HepG2 (cell line): Measurements from ENCODE around the gene ABCG8. TPM values are rescaled to one million over a fixed set of nuclear protein-coding genes. Genes with fewer than 3 reads are reported as not detected.

Experiments used
- ARID2 ChIP-seq: sonication (generic); formaldehyde crosslinking; IDR thresholded peaks from 2 replicates; pipeline ENCODE4 v1.8.1; 2022; ENCODE audit warnings: mild to moderate bottlenecking, missing genetic modification reagents, borderline replicate concordance
- CC2D1A ChIP-seq: sonication (generic); formaldehyde crosslinking; IDR thresholded peaks from 2 replicates; pipeline ENCODE4 v1.8.1; 2023; ENCODE audit warnings: mild to moderate bottlenecking, missing genetic modification reagents
- CREM ChIP-seq, 2 experiments: sonication (generic) in 1 of 2; formaldehyde crosslinking in 1 of 2; IDR thresholded peaks; 2 replicates each; pipeline versions ENCODE4 v1.4.0 to v1.6.1; 2016 to 2020; ENCODE audit warnings: antibody characterized with exemption in 1 of 2, mild to moderate bottlenecking in 1 of 2, missing genetic modification reagents in 1 of 2
- FIP1L1 ChIP-seq: fragments of 200-400 bp; formaldehyde crosslinking; IDR thresholded peaks from 2 replicates; pipeline ENCODE4 v1.6.1; 2018; ENCODE audit warnings: low read depth, mild to moderate bottlenecking, low read length, moderate library complexity, borderline replicate concordance; ENCODE audit not compliant: insufficient read depth
- HDAC1 ChIP-seq: sonication (generic); formaldehyde crosslinking; IDR thresholded peaks from 2 replicates; pipeline ENCODE4 v1.5.1; 2020; ENCODE audit warnings: mild to moderate bottlenecking, missing genetic modification reagents
- KDM5B ChIP-seq: sonication (generic); formaldehyde crosslinking; IDR thresholded peaks from 2 replicates; pipeline ENCODE4 v1.4.0; 2020; ENCODE audit warnings: missing genetic modification reagents, mild to moderate bottlenecking, borderline replicate concordance
- KLF6 ChIP-seq: IDR thresholded peaks from 2 replicates; pipeline ENCODE4 v1.8.0; 2016; ENCODE audit warnings: missing biosample characterization, missing genetic modification reagents
- MTF1 ChIP-seq: sonication (generic); formaldehyde crosslinking; IDR thresholded peaks from 2 replicates; pipeline ENCODE4 v1.5.0; 2020; ENCODE audit warnings: missing genetic modification reagents
- NCOA5 ChIP-seq: sonication (generic); formaldehyde crosslinking; IDR thresholded peaks from 2 replicates; pipeline ENCODE4 v1.4.0; 2020; ENCODE audit warnings: missing genetic modification reagents
- NFKBIZ ChIP-seq: IDR thresholded peaks from 2 replicates; pipeline ENCODE4 v1.6.1; 2018; ENCODE audit warnings: missing genetic modification reagents, missing compliant biosample characterization
- NFYB ChIP-seq: sonication (generic); formaldehyde crosslinking; IDR thresholded peaks from 2 replicates; pipeline ENCODE4 v1.4.0; 2020; ENCODE audit warnings: missing genetic modification reagents
- NR2F1 ChIP-seq, 2 experiments: fragments of 450-650 bp in 1 of 2; formaldehyde crosslinking in 1 of 2; IDR thresholded peaks; 2 replicates each; pipeline versions ENCODE4 v1.5.0 to v1.6.1; 2016 to 2020; ENCODE audit warnings: mild to moderate bottlenecking in 1 of 2, missing compliant biosample characterization in 1 of 2, missing genetic modification reagents in 1 of 2, moderate library complexity in 1 of 2
- PAX8 ChIP-seq: sonication (generic); formaldehyde crosslinking; IDR thresholded peaks from 2 replicates; pipeline ENCODE4 v1.8.0; 2022; ENCODE audit warnings: mild to moderate bottlenecking, missing genetic modification reagents, borderline replicate concordance
- TEF ChIP-seq: sonication (generic); formaldehyde crosslinking; IDR thresholded peaks from 2 replicates; pipeline ENCODE4 v1.5.0; 2020; ENCODE audit warnings: missing genetic modification reagents
- THYN1 ChIP-seq: sonication (generic); formaldehyde crosslinking; IDR thresholded peaks from 2 replicates; pipeline ENCODE4 v1.8.1; 2023; ENCODE audit warnings: low read depth, mild to moderate bottlenecking, moderate library complexity, missing genetic modification reagents, borderline replicate concordance
- TRIM24 ChIP-seq: sonication (generic); formaldehyde crosslinking; IDR thresholded peaks from 2 replicates; pipeline ENCODE4 v1.8.0; 2022; ENCODE audit warnings: mild to moderate bottlenecking, missing genetic modification reagents
- YEATS4 ChIP-seq: sonication (generic); formaldehyde crosslinking; IDR thresholded peaks from 2 replicates; pipeline ENCODE4 v1.4.0; 2020; ENCODE audit warnings: missing genetic modification reagents, borderline replicate concordance
- ZNF18 ChIP-seq: sonication (generic); formaldehyde crosslinking; IDR thresholded peaks from 2 replicates; pipeline ENCODE4 v1.8.0; 2022; ENCODE audit warnings: mild to moderate bottlenecking, missing genetic modification reagents; ENCODE audit not compliant: insufficient replicate concordance
- ZNF232 ChIP-seq: sonication (generic); formaldehyde crosslinking; IDR thresholded peaks from 2 replicates; pipeline ENCODE4 v1.4.0; 2020; ENCODE audit warnings: missing genetic modification reagents, borderline replicate concordance
- ZNF550 ChIP-seq: sonication (generic); formaldehyde crosslinking; IDR thresholded peaks from 2 replicates; pipeline ENCODE4 v1.4.0; 2020; ENCODE audit warnings: mild to moderate bottlenecking, missing genetic modification reagents, borderline replicate concordance
- ZNF562 ChIP-seq: sonication (generic); formaldehyde crosslinking; IDR thresholded peaks from 2 replicates; pipeline ENCODE4 v1.8.0; 2022; ENCODE audit warnings: missing genetic modification reagents, borderline replicate concordance
- ZNF563 ChIP-seq: sonication (generic); formaldehyde crosslinking; IDR thresholded peaks from 2 replicates; pipeline ENCODE4 v1.8.0; 2022; ENCODE audit warnings: mild to moderate bottlenecking, moderate library complexity, missing genetic modification reagents
- ZNF570 ChIP-seq: sonication (generic); formaldehyde crosslinking; IDR thresholded peaks from 2 replicates; pipeline ENCODE4 v1.4.0; 2020; ENCODE audit warnings: mild to moderate bottlenecking, missing genetic modification reagents, borderline replicate concordance
- ZNF883 ChIP-seq: sonication (generic); formaldehyde crosslinking; IDR thresholded peaks from 2 replicates; pipeline ENCODE4 v1.5.1; 2020; ENCODE audit warnings: mild to moderate bottlenecking, missing genetic modification reagents; ENCODE audit errors: not compliant biosample characterization
- ZNF891 ChIP-seq: sonication (generic); formaldehyde crosslinking; IDR thresholded peaks from 2 replicates; pipeline ENCODE4 v1.5.0; 2020; ENCODE audit warnings: mild to moderate bottlenecking, missing genetic modification reagents
- polyA plus RNA-seq, 8 experiments: library from polyadenylated mRNA; depleted of rRNA in 3 of 8; stranded (reverse) in 7 of 8; unstranded in 1 of 8; fragments of >200 nt; fragmentation: Illumina TruSeq in 4 of 8; extraction: Trizol in 4 of 8; gene quantifications; 2 replicates each; pipeline versions ENCODE4 v1.2.1 to v1.2.3, GENCODE V29; 2011 to 2016; ENCODE audit warnings: low read depth in 4 of 8, missing spikeins in 1 of 8, mixed read lengths in 1 of 8; ENCODE audit not compliant: insufficient read depth in 1 of 8
- total RNA-seq, 5 experiments: library from RNA; depleted of rRNA; stranded (reverse); fragments of >200 nt; fragmentation: Illumina TruSeq; extraction: Trizol; gene quantifications; 2 replicates each; pipeline ENCODE4 v1.2.3, GENCODE V29; 2016; ENCODE audit warnings: low read depth in 1 of 5
- TF ChIP-seq, protein P1 (sequence below): sonication (generic); formaldehyde crosslinking; IDR thresholded peaks from 2 replicates; pipeline ENCODE4 v1.4.0; 2020; ENCODE audit warnings: missing genetic modification reagents; ENCODE audit errors: not compliant biosample characterization

The ABCG8 gene
- total and polyA plus RNA-seq, 2 of the 13 experiments (the other 11 are each of a cell fraction or from before 2014, with no cell fraction given): 8.1 to 8.8 TPM

- TF ChIP-seq HDAC1 (CRISPR knock-in tag) (no peak), NFYB (CRISPR knock-in tag) (no peak), ZNF883 (CRISPR knock-in tag) (peak; percentile 66), ZNF563 (CRISPR knock-in tag) (no peak), ZNF232 (CRISPR knock-in tag) (peak; percentile 83), CREM (IDR thresholded peaks at IDR 0.05) (no peak), CREM (CRISPR knock-in tag; IDR thresholded peaks at IDR 0.05) (no peak), ZNF891 (CRISPR knock-in tag) (0 out of 2 replicates have a peak, but pooled peaks have one; percentile 26), TEF (CRISPR knock-in tag) (no peak), ARID2 (no peak), ZNF562 (CRISPR knock-in tag) (no peak), FIP1L1 (no peak), KDM5B (no peak; the same call in 1 of the 2 replicates), KLF6 (CRISPR knock-in tag) (no peak), ZNF550 (CRISPR knock-in tag) (no peak), ZNF18 (no peak), NCOA5 (CRISPR knock-in tag) (no peak), THYN1 (CRISPR knock-in tag) (no peak), MTF1 (CRISPR knock-in tag) (no peak), ZNF570 (no peak), YEATS4 (CRISPR knock-in tag) (no peak), NR2F1 (CRISPR knock-in tag; IDR thresholded peaks at IDR 0.05) (no peak), NFKBIZ (CRISPR knock-in tag) (0 out of 2 replicates have a peak, but pooled peaks have one; percentile 38), PAX8 (no peak), TRIM24 (CRISPR knock-in tag) (no peak), CC2D1A (CRISPR knock-in tag) (no peak)
- TF ChIP-seq, protein P1, sequence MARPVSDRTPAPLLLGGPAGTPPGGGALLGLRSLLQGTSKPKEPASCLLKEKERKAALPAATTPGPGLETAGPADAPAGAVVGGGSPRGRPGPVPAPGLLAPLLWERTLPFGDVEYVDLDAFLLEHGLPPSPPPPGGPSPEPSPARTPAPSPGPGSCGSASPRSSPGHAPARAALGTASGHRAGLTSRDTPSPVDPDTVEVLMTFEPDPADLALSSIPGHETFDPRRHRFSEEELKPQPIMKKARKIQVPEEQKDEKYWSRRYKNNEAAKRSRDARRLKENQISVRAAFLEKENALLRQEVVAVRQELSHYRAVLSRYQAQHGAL: no peak
Observed at GRCh38 chr2:43877782-43878464, 39.2 kb downstream of the ABCG8 start (continued).
